ENCODE data around the gene ERBB4. TPM values are rescaled to one million over a fixed set of nuclear protein-coding genes. Genes with fewer than 3 reads are reported as not detected.

ERBB4 gene
- polyA plus RNA-seq, 1 experiment = not detected

DNA sequence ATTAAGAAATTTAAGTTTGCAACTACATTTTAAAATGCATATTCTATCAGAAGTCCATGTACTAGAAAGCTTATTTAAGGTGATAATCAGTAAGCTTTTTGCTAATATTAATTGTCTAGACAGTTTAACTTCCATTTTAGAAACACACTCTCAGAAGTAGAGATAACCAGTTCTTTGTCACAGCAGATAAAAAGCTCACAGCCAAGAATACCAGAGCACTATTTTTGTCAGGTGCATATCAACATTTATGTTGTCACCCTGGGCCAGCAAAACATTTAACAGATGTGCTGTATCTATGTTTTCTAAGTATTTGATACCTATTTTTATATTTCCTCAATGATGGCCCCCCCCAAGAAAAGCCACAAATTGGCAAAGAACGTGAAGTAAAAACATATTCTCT is 192.6 kb downstream of the ERBB4 start:
- Histone ChIP-seq H3K9me3 (ENCODE audit: control insufficient read depth, insufficient read depth, low read length) (no peaks in the 10 kb centered on the region), H3K27ac (ENCODE audit: low read depth, low read length) (no peak overlapping the region), H3K27me3 (ENCODE audit: control insufficient read depth, insufficient read depth, low read length) (no peaks in the 10 kb centered on the region), H3K4me3 (ENCODE audit: low read depth, low read length) (no peak overlapping the region)
- ChIA-PET POLR2A (no interaction called here), CTCF (no interaction called here)
- DNase-seq (ENCODE audit: low read depth, low spot score) = no peak
- TF ChIP-seq, protein P1, sequence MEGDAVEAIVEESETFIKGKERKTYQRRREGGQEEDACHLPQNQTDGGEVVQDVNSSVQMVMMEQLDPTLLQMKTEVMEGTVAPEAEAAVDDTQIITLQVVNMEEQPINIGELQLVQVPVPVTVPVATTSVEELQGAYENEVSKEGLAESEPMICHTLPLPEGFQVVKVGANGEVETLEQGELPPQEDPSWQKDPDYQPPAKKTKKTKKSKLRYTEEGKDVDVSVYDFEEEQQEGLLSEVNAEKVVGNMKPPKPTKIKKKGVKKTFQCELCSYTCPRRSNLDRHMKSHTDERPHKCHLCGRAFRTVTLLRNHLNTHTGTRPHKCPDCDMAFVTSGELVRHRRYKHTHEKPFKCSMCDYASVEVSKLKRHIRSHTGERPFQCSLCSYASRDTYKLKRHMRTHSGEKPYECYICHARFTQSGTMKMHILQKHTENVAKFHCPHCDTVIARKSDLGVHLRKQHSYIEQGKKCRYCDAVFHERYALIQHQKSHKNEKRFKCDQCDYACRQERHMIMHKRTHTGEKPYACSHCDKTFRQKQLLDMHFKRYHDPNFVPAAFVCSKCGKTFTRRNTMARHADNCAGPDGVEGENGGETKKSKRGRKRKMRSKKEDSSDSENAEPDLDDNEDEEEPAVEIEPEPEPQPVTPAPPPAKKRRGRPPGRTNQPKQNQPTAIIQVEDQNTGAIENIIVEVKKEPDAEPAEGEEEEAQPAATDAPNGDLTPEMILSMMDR (IDR thresholded peaks at IDR 0.05; ENCODE audit: low read depth, low read length) = no peak

DNA sequence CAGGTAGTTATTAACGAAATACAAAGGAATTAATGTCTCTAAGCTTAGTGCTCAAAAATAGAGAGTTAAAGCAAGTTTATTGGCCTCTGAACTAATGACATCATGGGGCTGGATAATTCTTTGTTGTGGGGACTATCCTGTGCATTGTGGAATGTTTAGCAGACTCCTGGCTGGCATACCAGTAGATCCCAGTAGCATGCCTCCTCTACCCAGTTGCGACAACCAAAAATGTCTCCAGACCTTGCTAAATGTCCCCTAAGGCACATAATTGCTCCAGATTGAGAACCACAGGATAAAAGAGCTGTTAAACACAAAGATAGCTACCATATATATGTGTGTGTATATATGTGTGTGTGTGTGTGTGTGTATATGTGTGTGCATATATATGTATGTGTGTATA is 194.5 kb downstream of the ERBB4 start:
- TF ChIP-seq, protein P1 (IDR thresholded peaks at IDR 0.05; ENCODE audit: low read depth, low read length) = no peak
- Histone ChIP-seq H3K27me3 (ENCODE audit: control insufficient read depth, insufficient read depth, low read length) (no peaks in the 10 kb centered on the region), H3K9me3 (ENCODE audit: control insufficient read depth, insufficient read depth, low read length) (no peaks in the 10 kb centered on the region), H3K4me3 (ENCODE audit: low read depth, low read length) (no peak overlapping the region), H3K27ac (ENCODE audit: low read depth, low read length) (no peak overlapping the region)
- ChIA-PET POLR2A (no interaction called here), CTCF (no interaction called here)
- no peak for DNase-seq (ENCODE audit: low read depth, low spot score)

DNA sequence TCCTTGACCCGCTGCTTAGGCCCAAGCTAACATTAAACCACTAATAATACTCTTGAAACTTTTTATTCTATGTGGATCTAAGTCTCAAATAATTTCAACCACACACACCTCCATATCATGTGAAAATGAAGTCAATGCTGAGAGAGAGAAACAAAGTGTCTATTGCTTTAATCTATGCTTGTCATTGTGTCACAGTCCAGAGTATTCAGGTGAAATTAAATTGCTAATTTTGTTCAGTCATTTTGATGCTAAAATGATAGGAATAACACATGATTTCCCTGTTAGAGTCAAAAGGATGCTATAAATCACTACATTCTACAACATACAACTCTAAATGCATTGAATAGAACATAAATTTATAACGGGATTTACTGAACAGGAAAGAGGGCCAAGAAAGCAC is 195.4 kb downstream of the ERBB4 start:
- ChIA-PET CTCF (no interaction called here), POLR2A (no interaction called here)
- Histone ChIP-seq H3K27me3 (ENCODE audit: control insufficient read depth, insufficient read depth, low read length) (no peaks in the 10 kb centered on the region), H3K9me3 (ENCODE audit: control insufficient read depth, insufficient read depth, low read length) (no peaks in the 10 kb centered on the region), H3K4me3 (ENCODE audit: low read depth, low read length) (no peak overlapping the region), H3K27ac (ENCODE audit: low read depth, low read length) (no peak overlapping the region)
- no peak for DNase-seq (ENCODE audit: low read depth, low spot score)
- TF ChIP-seq, protein P1 (IDR thresholded peaks at IDR 0.05; ENCODE audit: low read depth, low read length) = no peak

DNA sequence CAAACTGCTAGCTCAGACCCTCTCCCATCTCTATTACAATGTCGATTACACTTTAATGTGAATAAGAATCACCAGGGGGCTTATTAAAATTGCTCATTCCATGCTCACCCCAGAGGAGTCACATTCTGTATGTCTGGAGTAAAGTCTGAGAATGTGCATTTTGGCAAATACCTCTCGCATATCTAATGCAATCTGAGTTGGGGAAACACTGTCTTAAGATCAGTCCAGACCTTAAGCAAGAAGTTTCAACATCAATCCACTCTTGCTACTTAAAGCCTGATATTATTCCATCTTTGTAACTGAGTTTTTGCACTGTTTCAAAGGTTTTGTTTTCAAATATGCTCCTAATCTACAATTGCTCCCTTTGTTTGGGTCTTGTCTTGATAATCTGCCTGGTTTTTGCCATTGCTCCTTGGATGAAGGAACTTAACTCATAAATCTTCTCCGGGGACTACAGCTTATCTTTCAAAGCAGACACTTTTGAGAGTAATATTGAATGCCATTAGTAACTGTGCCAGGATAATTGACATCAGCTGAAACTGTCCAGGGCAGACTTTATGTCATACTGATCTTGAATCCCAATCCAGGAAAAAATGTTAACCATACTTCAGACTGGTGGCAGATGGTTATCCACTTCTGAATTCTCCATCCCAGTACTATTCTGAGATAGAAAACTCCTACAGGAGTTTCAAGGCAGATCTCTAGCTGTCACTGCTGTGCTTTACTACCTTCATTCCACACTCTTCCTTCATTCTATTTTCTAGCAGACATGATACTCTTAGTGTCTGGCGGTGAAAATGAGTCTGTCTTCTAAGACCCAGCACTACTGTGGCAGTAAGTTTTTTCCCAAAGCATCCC is 200.9 kb downstream of the ERBB4 start:
- Histone ChIP-seq H3K9me3 (ENCODE audit: control insufficient read depth, insufficient read depth, low read length) (no peaks in the 10 kb centered on the region), H3K4me3 (ENCODE audit: low read depth, low read length) (no peak overlapping the region), H3K27ac (ENCODE audit: low read depth, low read length) (no peak overlapping the region), H3K27me3 (ENCODE audit: control insufficient read depth, insufficient read depth, low read length) (no peaks in the 10 kb centered on the region)
- ChIA-PET CTCF (no interaction called here), POLR2A (no interaction called here)
- DNase-seq (ENCODE audit: low read depth, low spot score) = no peak
- TF ChIP-seq, protein P1 (IDR thresholded peaks at IDR 0.05; ENCODE audit: low read depth, low read length) = no peak

DNA sequence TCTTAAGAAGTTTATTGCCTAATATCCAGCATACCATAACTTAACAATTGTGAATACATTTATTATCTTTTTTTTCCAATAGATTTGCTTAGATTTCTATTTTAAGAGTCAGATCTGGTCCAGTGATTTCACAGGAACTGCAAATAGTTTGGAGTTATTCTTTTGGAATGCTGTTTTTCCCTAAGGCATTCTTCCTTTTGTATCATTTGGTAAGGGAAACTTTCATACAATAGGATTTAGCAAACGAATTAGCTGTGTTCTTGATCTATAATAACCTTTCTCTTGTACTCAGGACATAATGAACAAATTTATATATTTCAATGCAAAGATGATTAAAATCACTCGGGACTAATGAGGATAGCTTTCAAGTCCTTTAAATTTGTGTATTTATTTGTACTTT is 201.6 kb downstream of the ERBB4 start:
- CTCF ChIA-PET = no interaction called here
- no peak overlapping the region for H3K4me3 ChIP-seq (ENCODE audit: low read depth, low read length)
- TF ChIP-seq, protein P1 (IDR thresholded peaks at IDR 0.05; ENCODE audit: low read depth, low read length) = no peak
- no peak for DNase-seq (ENCODE audit: low read depth, low spot score)
- H3K9me3 ChIP-seq (ENCODE audit: control insufficient read depth, insufficient read depth, low read length) = no peaks in the 10 kb centered on the region
- no peak overlapping the region for H3K27ac ChIP-seq (ENCODE audit: low read depth, low read length)
- H3K27me3 ChIP-seq (ENCODE audit: control insufficient read depth, insufficient read depth, low read length) = no peaks in the 10 kb centered on the region
- POLR2A ChIA-PET = no interaction called here
